ENCODE data around the gene ANKRD26. TPM values are rescaled to one million over a fixed set of nuclear protein-coding genes. Genes with fewer than 3 reads are reported as not detected.

Gene ANKRD26
- total and polyA plus RNA-seq, 9 of the 15 experiments (the other 6 are each of a cell fraction or from before 2014, with no cell fraction given) = 2.3 to 12.3 (median 4.9) TPM

DNA sequence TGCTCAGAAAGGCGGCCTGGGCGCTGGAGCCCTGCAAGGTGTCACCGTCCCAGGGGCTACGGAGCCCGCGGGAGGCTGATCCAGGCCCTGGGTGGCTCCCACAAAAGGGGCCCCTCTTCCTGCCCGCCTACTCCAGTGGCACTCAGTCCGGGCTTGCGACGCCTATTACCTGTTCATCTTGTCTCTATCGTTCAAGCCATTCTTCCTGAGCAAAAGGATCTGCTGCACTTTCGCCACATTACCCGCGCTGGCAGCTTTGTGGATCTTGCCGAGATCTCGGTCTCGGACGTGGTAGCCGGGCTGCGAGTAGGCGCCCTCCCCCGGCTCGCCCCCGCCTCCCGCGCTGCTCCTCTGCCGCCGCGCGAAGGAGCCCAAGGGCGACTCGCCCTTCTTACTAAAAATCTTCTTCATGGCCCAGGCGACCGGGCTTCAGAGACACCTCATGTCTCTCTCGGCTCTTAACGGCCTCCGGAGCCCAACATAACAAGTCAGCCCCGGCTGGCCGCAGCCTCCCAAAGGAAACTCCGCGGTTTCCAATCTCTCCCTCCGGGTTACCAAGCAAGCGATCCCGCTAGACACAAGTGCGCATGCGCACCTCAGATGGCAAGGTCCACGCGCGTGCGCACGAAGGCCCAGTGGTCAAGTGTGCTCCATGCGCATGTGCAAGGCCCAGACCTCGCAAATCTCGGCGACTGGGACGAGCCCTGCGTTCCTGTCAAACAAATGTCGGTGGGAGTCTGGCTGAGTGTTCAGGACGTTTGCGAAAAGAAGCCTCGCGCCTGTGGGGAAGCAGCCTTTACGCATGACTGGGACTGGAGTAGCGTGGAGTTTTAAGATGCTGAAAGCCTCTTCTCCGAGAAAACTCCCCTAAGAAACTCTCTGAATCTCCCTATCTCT, at the start of gene ANKRD26 (continued):
- TF ChIP-seq, protein P1, sequence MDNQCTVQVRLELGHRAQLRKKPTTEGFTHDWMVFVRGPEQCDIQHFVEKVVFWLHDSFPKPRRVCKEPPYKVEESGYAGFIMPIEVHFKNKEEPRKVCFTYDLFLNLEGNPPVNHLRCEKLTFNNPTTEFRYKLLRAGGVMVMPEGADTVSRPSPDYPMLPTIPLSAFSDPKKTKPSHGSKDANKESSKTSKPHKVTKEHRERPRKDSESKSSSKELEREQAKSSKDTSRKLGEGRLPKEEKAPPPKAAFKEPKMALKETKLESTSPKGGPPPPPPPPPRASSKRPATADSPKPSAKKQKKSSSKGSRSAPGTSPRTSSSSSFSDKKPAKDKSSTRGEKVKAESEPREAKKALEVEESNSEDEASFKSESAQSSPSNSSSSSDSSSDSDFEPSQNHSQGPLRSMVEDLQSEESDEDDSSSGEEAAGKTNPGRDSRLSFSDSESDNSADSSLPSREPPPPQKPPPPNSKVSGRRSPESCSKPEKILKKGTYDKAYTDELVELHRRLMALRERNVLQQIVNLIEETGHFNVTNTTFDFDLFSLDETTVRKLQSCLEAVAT (IDR thresholded peaks at IDR 0.05) = no peak

DNA sequence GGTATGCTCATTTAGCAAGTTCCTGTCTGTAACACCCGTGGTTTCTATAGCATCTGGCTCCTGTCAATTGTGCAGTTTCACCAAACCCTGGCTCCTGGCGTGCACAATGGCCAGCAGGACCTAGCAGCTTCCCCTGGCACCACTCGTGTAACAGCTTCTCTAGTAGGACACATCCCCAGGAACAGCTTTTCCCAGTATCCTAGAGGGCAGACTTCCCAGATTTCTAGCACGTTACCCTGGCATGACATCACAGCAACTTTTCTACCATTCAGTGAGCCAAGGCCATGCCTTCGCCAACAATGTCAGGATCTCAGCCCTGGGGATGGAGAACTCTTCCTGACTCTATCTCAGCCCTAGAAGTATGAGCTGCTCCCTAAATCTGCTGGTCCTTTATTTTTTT, 47.4 kb upstream of the ANKRD26 start:
- H4K20me1 ChIP-seq (replicated peaks; ENCODE audit: control insufficient read depth, insufficient read depth, low read length) = peaks cover 9% of the 10 kb centered on the region; the same call in 1 of the 2 replicates
- FAIRE-seq (no peak), DNase-seq (ENCODE audit: extremely low read depth in 1 of 4, low spot score in 3 of 4) (no peak), ATAC-seq (no peak)
- H3K9ac ChIP-seq (ENCODE audit: insufficient read depth in 1 of 2, low read depth in 2 of 2, low read length in 2 of 2) = no peak overlapping the region
- no peaks in the 10 kb centered on the region for H3K9me1 ChIP-seq (ENCODE audit: control insufficient read depth, insufficient read depth, low read length)
- BruUV-seq (replicated peaks) = no TSS peak
- H3K4me1 ChIP-seq (replicated peaks in 1 of 2; ENCODE audit: control insufficient read depth in 2 of 2, insufficient read depth in 2 of 2, low read length in 2 of 2) = peaks cover 0 to 4% of the 10 kb centered on the region in 2 experiments; a peak in 2 of 5 replicates
- peaks cover 77% of the 10 kb centered on the region for H3K79me2 ChIP-seq (ENCODE audit: control insufficient read depth, insufficient read depth, low read length)
- no peak overlapping the region for H3K4me3 ChIP-seq
- CTCF ChIA-PET (ENCODE audit: low intra/inter-chr PET ratio) = no interaction called here
- intact Hi-C loops (cut with micrococcal nuclease) = no loop called here
- in situ Hi-C loops (cut with MboI) = no loop called here
- WGBS (ENCODE audit: insufficient coverage, low coverage, missing lambda C conversion rate) = 96% methylated on average over 5 of the region's 5 CpGs
- no peaks in the 10 kb centered on the region for H3K27me3 ChIP-seq (ENCODE audit: control insufficient read depth in 2 of 2, insufficient read depth in 2 of 2, low read length in 2 of 2)
- H3K27ac ChIP-seq (ENCODE audit: extremely low read depth, low read depth, low read length) = no peak overlapping the region
- H2AFZ ChIP-seq (ENCODE audit: low read depth, low read length) = no peak overlapping the region
- POLR2A ChIA-PET = interaction anchor here (0.7 to 1.0 kb wide), 3 partner anchors 9 to 54 kb away, joined by 3 to 4 read pairs (median 4); no protein-coding TSS in a partner anchor
- no peak overlapping the region for H3K4me2 ChIP-seq (ENCODE audit: insufficient read depth, low read length)
- no peaks in the 10 kb centered on the region for H3K9me3 ChIP-seq (replicated peaks; ENCODE audit: control insufficient read depth, insufficient read depth, low read depth, low read length)
- H3K36me3 ChIP-seq (ENCODE audit: control insufficient read depth, insufficient read depth, low read length) = peaks cover 82% of the 10 kb centered on the region
- TF ChIP-seq, protein P2, sequence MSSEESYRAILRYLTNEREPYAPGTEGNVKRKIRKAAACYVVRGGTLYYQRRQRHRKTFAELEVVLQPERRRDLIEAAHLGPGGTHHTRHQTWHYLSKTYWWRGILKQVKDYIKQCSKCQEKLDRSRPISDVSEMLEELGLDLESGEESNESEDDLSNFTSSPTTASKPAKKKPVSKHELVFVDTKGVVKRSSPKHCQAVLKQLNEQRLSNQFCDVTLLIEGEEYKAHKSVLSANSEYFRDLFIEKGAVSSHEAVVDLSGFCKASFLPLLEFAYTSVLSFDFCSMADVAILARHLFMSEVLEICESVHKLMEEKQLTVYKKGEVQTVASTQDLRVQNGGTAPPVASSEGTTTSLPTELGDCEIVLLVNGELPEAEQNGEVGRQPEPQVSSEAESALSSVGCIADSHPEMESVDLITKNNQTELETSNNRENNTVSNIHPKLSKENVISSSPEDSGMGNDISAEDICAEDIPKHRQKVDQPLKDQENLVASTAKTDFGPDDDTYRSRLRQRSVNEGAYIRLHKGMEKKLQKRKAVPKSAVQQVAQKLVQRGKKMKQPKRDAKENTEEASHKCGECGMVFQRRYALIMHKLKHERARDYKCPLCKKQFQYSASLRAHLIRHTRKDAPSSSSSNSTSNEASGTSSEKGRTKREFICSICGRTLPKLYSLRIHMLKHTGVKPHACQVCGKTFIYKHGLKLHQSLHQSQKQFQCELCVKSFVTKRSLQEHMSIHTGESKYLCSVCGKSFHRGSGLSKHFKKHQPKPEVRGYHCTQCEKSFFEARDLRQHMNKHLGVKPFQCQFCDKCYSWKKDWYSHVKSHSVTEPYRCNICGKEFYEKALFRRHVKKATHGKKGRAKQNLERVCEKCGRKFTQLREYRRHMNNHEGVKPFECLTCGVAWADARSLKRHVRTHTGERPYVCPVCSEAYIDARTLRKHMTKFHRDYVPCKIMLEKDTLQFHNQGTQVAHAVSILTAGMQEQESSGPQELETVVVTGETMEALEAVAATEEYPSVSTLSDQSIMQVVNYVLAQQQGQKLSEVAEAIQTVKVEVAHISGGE (CRISPR knock-in tag; IDR thresholded peaks at IDR 0.05) = no peak
- TF ChIP-seq POLR2A (conservative IDR thresholded peaks at IDR 0.05) (no peak), LEF1 (IDR thresholded peaks at IDR 0.05) (no peak), RFX1 (IDR thresholded peaks at IDR 0.05) (no peak), ZZZ3 (IDR thresholded peaks at IDR 0.05) (no peak)

Data from K562 (cell line).